HG03025 (cell line): ENCODE data around the gene LYPD3.

Experiments
- ATAC-seq: cut with Tn5 transposase; IDR thresholded peaks from one replicate; pipeline ENCODE4 v1.9.1; 2021; ENCODE audit warnings: mild to moderate bottlenecking, moderate library complexity; ENCODE audit not compliant: unreplicated experiment, low FRiP score

The LYPD3 gene

DNA sequence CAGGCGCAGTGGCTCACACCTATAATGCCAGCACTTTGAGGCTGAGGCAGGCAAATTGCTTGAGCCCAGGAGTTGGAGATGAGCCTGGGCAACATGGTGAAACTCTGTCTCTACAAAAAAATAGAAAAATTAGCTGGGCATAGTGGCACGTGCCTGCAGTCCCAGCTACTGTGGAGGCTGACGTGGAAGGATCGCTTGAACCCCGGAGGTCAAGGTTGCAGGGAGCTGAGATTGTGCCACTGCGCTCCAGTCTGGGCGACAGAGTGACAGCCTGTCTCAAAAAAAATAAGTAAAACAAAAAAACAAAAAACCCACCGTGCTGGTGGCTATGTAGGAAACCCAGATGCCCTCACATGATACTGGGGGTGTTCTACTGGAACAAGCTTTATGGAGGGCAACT, 22.8 kb upstream of the LYPD3 start:
- ATAC-seq, result no peak

GRCh38 chr19:43486412-43486811, 21.0 kb upstream of the LYPD3 start:
- no peak for ATAC-seq

- ATAC-seq, result no peak
Observed at GRCh38 chr19:43485951-43486350, 20.5 kb upstream of the LYPD3 start.

DNA sequence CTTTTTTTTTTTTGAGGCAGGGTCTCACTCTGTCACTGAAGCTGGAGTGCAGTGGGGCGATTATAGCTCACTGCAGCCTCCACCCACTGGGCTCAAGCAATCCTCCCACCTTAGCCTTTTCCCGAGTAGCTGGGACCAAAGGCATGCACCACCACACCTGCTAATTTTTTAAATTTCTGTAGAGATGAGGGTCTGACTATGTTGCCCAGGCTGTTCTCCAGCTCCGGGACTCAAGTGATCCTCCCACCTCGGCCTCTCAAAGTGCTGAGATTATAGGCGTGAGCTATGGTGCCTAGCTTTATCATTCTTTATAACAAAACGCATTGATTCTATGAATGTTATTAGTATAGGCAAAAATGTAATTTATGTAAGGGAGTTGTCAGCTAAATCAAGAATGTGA, 17.9 kb upstream of the LYPD3 start:
- no peak for ATAC-seq

DNA sequence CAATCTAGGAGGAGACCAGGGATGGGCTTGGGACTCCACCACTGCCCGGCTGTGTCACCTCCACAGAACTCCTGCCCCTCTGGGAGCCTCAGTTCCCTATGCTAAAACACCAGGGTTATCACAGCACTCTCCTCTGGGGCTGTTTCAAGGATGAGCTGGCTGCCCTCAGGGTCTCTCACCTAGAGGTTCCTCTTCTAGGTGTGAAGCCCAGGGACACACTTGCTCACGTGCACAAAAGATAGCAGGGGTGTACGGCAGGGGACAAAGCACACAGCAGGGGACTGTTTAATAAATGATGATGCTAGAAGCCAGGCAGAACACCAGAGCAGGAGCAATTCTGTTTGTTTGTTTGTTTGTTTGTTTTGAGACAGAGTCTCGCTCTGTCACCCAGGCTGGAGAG, 16.8 kb upstream of the LYPD3 start:
- no peak for ATAC-seq

DNA sequence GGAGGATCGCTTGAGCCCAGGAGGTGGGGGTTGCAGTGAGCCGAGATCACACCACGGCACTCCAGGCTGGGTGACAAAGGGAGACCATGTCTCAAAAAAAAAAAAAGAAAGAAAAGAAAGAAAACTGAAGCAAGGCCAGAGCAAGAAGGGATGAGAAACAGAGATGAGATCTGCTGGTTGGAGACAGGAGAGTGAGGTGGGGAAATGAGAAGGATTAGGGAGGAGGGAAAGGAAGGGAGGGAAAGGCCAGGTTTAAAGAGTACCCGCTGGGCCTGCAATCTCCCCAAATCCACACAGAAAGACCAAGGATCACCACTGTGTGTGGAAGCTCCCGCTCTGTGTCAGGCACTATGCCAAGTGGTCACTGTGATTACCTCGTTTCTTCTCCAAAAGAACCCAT, 16.3 kb upstream of the LYPD3 start:
- no peak for ATAC-seq

- no peak for ATAC-seq
Observed at GRCh38 chr19:43480574-43480973, 15.2 kb upstream of the LYPD3 start.

GRCh38 chr19:43479961-43480561, 14.7 kb upstream of the LYPD3 start:
- no peak for ATAC-seq

DNA sequence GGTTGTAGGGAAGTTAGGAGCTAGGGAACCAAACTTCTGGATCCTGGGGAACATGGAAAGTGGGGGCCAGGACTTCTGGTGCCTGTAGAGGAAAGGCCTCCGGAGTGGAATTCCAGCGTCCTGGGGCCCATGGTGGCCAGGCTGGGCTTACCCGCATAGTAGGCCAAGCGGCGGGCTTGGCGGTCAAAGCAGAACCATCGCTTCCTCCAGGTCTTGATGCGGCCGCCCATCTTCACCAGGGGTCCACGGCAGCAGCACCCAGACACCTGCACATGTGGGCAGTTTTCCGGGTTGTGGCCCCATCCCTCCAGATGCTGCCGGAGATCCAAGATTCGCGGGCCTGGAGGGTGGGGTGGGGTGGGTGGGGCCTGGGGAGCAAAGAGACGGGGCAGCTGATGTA, 13.8 kb upstream of the LYPD3 start:
- no peak for ATAC-seq

DNA sequence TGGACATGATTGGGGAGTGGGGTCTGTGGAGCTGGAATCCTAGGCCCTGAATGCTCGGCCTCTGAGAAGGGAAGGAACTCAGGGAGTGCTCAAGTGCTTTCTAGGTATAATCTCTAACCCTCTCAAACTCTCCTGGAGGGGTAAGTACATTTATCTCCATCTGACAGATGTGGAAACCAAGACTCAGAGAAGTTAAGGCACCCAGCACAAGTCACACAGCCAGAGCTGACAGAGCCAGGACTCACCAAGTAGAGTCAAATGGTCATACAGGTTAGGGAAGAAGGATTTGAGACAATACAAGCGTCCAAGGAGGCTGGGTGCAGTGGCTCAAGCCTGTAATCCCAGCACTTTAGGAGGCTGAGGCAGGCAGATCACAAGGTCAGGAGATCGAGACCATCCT, 12.9 kb upstream of the LYPD3 start:
- ATAC-seq, result no peak

- ATAC-seq, result no peak
Observed at GRCh38 chr19:43476606-43477005, 11.2 kb upstream of the LYPD3 start.

- ATAC-seq, result no peak
Observed at GRCh38 chr19:43474986-43475705, 9.7 kb upstream of the LYPD3 start.

GRCh38 chr19:43474487-43474886, 9.1 kb upstream of the LYPD3 start:
- ATAC-seq, result no peak

DNA sequence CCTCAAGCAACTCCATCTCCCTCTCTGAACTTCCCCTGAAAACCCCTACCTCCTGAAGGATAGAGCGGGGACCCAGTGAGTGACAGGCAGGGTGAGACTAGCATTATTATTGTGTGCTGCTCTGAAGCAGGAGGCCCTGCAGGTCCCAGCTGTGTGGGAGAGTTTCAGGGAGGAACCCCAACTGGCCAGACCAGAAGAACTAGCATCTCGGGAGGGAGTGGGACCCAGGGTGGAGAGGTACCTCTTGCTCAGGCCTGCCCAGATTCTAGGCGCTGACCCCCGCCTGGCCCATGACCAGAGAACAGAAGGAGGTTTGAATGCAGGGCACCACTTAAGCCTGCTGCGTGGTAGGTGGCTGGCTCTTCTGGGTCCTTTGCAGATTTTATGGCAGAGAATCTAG, 5.7 kb upstream of the LYPD3 start:
- ATAC-seq, result no peak

GRCh38 chr19:43470288-43470687, 4.9 kb upstream of the LYPD3 start:
- ATAC-seq, result no peak

GRCh38 chr19:43469160-43469480, 3.7 kb upstream of the LYPD3 start:
- ATAC-seq, result no peak

DNA sequence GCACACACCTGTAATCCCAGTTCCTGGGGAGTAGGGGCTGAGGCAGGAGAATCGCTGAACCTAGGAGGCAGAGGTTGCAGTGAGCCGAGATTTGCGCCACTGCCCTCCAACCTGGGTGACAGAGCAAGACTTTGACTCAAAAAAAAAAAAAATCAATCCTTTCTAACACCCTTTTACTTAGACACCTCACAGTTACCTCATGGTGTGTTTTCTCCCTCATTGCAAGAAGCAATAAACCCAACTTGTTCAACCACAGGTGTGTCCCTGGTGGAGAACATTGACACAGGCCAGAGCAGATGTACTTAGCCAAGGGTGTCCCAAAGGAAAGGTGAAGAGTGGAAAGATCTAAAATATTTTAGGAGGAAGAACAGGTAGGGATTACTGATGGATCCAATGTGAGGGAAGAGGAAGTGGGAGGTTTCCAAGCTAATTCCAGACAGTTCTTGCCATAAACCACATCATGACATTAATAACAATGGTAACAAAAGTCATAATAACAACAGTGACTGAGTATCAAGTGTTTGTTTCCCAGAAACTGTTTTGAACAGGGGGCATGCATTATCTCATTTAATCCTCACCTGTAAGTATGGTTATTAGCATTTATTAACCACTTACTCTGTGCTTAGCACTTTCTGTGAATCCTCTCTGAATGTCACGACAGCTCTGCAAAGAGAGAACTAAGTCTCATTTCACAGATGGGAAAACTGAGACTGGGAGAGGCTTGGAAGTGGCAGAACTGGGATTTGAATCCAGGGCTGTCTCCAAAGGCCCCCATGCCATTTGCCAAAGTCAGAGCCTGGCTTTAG, 3.1 kb upstream of the LYPD3 start:
- ATAC-seq, result no peak

- no peak for ATAC-seq
Observed at GRCh38 chr19:43467730-43468129, 2.3 kb upstream of the LYPD3 start.

DNA sequence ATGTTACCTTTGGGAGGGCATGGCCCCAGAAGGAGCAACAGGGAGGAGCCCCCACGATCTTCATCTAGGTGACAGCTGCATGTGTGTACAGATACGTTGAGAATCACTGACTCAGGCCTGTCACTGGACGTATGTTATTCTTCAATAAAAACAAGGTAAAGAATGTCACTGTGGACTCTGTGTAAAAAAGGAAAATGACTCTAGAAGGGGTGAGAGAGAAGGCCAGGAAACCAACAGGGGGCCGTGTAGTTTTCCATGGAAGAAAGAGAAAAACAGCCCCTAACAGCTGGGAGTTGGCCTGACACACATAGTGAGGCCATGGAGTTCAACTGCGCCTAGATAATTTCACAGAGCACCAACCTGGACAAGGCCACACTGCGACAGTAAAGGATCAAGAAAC, 1.9 kb upstream of the LYPD3 start:
- no peak for ATAC-seq

DNA sequence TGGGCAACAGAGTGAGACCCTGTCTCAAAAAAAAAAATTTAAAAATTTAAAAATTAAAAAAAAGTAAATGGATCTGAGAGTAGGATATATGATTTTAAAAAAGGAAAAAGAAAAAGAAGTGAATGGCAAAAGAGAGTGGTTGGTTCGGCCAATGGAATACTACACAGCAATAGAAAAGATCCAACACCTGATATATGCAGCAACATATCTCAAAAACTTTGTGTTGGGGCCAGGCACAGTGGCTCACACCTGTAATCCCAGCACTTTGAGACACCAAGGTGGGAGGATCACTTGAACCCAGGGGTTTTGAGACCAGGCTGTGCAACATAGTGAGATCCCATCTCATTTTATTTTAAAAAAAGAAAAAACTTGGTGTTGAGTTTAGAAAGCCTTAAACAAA, 1.4 kb upstream of the LYPD3 start:
- no peak for ATAC-seq

DNA sequence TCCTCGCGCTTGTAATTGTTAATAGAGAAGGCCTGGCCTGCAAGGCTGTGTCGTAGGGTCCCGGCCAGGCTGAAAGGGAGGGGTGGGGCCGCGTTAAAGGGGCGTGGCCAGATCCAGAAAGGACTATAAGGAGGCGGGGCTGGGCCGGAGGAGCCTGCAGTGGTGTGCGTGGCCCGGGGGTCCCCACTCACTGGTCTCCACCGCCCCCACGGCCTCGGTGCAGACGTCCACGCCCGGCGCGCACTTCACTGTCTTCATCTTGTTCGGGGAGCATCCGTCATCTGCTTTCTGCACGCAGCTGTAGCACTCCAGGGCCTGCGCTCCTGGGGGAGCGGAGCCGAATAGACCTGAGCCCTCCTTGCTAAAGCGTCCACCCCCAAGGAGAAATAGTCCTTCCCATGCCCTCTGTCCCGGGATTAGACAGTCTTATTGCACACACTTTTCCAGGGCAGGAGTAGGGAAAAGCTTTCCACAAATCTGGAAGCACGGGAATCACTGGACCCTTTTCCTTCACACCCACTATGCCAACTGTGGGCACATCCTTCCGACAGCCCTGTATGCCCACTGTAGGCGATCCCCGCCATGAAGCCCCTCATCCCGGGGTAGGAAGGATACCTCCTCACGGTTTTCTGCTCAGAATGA, 1.2 kb downstream of the LYPD3 start:
- ATAC-seq, result peak; percentile 20
